CD4-positive, alpha-beta T cell (primary cell): ENCODE results near the gene CT55. TPM values are rescaled to one million over a fixed set of nuclear protein-coding genes. Genes with fewer than 3 reads are reported as not detected.
"Not testable (repeated sequence)": the region's sequence is repeated elsewhere in the genome, so short reads cannot be mapped to it uniquely, and the experiment has no call there.

Source experiments
- ATAC-seq: fragments of 200-7000 bp; cut with Tn5 transposase; one replicate; pipeline ENCODE4 v1.10.0; 2022; ENCODE audit warnings: mild to moderate bottlenecking; ENCODE audit not compliant: poor library complexity
- CTCF ChIA-PET: fragments of 350-600 bp; sonication (Branson Sonifier 250); formaldehyde crosslinking; loops from one replicate; lab custom pipeline; 2021; ENCODE audit warnings: antibody characterized with exemption, inconsistent platforms; lab: Charles Lee
- POLR2A ChIA-PET: fragments of 350-600 bp; sonication (Branson Sonifier 250); formaldehyde crosslinking; loops from one replicate; lab custom pipeline; 2021; ENCODE audit warnings: antibody characterized with exemption, inconsistent platforms; lab: Charles Lee
- DNase-seq, 14 experiments: peaks; one replicate each; pipeline ENCODE4 v3.0.0-alpha.2; 2013 to 2020; ENCODE audit warnings: mixed read lengths in 2 of 14
- H3K27ac ChIP-seq, 2 donors: one replicate each; pipeline versions ENCODE4 v1.5.1 to v1.7.0; 2013; ENCODE audit warnings: low read length in 2 of 2, low read depth in 1 of 2, mild to moderate bottlenecking in 1 of 2
- H3K27me3 ChIP-seq, 2 experiments: 1 replicate in 1 of 2; 2 replicates in 1 of 2; pipeline versions ENCODE4 v1.6.1 to v1.7.0; 2013; ENCODE audit warnings: low read length in 2 of 2, control low read depth in 1 of 2, mild to moderate bottlenecking in 1 of 2, moderate library complexity in 1 of 2; ENCODE audit not compliant: insufficient read depth in 2 of 2, control insufficient read depth in 1 of 2
- H3K36me3 ChIP-seq: one replicate; pipeline ENCODE4 v1.6.1; 2013; ENCODE audit warnings: low read length, control low read depth; ENCODE audit not compliant: insufficient read depth
- H3K4me1 ChIP-seq: one replicate; pipeline ENCODE4 v1.6.1; 2013; ENCODE audit warnings: low read length, control low read depth; ENCODE audit not compliant: insufficient read depth
- H3K4me3 ChIP-seq: one replicate; pipeline ENCODE4 v1.5.1; 2013; ENCODE audit warnings: mild to moderate bottlenecking, low read length, moderate library complexity
- H3K9me3 ChIP-seq, 2 experiments: 1 replicate in 1 of 2; 2 replicates in 1 of 2; pipeline versions ENCODE4 v1.6.1 to v1.7.0; 2013; ENCODE audit warnings: low read length in 2 of 2, mild to moderate bottlenecking in 2 of 2, control low read depth in 1 of 2, moderate library complexity in 1 of 2; ENCODE audit not compliant: control insufficient read depth in 1 of 2, insufficient read depth in 1 of 2
- H3K27ac Mint-ChIP-seq: one replicate; pipeline ENCODE4 v1.8.0; 2020; ENCODE audit warnings: mixed read lengths
- H3K27me3 Mint-ChIP-seq: one replicate; pipeline ENCODE4 v1.8.0; 2021; ENCODE audit warnings: mixed read lengths
- H3K36me3 Mint-ChIP-seq: one replicate; pipeline ENCODE4 v1.8.0; 2021; ENCODE audit warnings: low read depth, mixed read lengths
- H3K4me1 Mint-ChIP-seq: one replicate; pipeline ENCODE4 v1.8.0; 2021; ENCODE audit warnings: low read depth, mixed read lengths
- H3K4me3 Mint-ChIP-seq: one replicate; pipeline ENCODE4 v1.8.0; 2020; ENCODE audit warnings: mild to moderate bottlenecking, mixed read lengths
- H3K9me3 Mint-ChIP-seq: one replicate; pipeline ENCODE4 v1.8.0; 2020; ENCODE audit warnings: mixed read lengths
- CTCF ChIP-seq: fragments of 200-600 bp; IDR thresholded peaks from one replicate; pipeline ENCODE4 v1.8.0; 2022; ENCODE audit warnings: antibody characterized with exemption, mild to moderate bottlenecking
- intact Hi-C, 2 experiments: fragments of 100-400 bp; cut with DNase I in 1 of 2; cut with micrococcal nuclease in 1 of 2; formaldehyde crosslinking; loops; one replicate each; pipeline versions ENCODE4 v1.15.1 to v1.9.0; 2023 to 2025; cut with DNase I, micrococcal nuclease
- polyA plus RNA-seq, 2 donors: library from polyadenylated mRNA; unstranded; fragments of 120-200 nt; gene quantifications; one replicate each; pipeline ENCODE4 v1.2.1, GENCODE V29; 2013
- total RNA-seq, 174 experiments: library from RNA in 2 of 174; stranded (reverse) in 2 of 174; gene quantifications; one replicate each; pipeline ENCODE4 v1.2.3 and lab custom pipeline; 2021 to 2026

Gene CT55
- not detected for total RNA-seq
- polyA plus RNA-seq (2013, experiment 1 of 2) = not detected
- not detected for polyA plus RNA-seq (2013, experiment 2 of 2)
- total RNA-seq (lab: John Stamatoyannopoulos, UW) = 0 to 0.12 (median 0) reads per million in 172 experiments

GRCh38 chrX:135170877-135171519 is at the start of gene CT55:
Gene CT55, minus strand, starts transcription at chrX:135171398. Its CDS starts 227 bp downstream, at chrX:135171171.
- Mint-ChIP-seq H3K27ac (no peak within 1 kb of the TSS), H3K4me1 (no peaks in the 10 kb centered on the region), H3K27me3 (peaks cover 11% of the 10 kb centered on the region), H3K4me3 (no peak within 1 kb of the TSS), H3K9me3 (no peaks in the 10 kb centered on the region), H3K36me3 (no peaks in the 10 kb centered on the region)
- Histone ChIP-seq H3K4me1 (no peaks in the 10 kb centered on the region), H3K9me3 (no peaks in the 10 kb centered on the region), H3K27me3 (no peaks in the 10 kb centered on the region), H3K4me3 (no peak within 1 kb of the TSS), H3K36me3 (no peaks in the 10 kb centered on the region), H3K27ac (no peak within 1 kb of the TSS)
- DNase-seq = no peak
- intact Hi-C loops = no loop called here
- ChIA-PET POLR2A (no interaction called here), CTCF (interaction anchor here (0.8 kb wide), 1 partner anchor 15 kb away, joined by 3 read pairs; no protein-coding TSS in a partner anchor)
- TF ChIP-seq CTCF = no peak
- ATAC-seq = no peak

DNA sequence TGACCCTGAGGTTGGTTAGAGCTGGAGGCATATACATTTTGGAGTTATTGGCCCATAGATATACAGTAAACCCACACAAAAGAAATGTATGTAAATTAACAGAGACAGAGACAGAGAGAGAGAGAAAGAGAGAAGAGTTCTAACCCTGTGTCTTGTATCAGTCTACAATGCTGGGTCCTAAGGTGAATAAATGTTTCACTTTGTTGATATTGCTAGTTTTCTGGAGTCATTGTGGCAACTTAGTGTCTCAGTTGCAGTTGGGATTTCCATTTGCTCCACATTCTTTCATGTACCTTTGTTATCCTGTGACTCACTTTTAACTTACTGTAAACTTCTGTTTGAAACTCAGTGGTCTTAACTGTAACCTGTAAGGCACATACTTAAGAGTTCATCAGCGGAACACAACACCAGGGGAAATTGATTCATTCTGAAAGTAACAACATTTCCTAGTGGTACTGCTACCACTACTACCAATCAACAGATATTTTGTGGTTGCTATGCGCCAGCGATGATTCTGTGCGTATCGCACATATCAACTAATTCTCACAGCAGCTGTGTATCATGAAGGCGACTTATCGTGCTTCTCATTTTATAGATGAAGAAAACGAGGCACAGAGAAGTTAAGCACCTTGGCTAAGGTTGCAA is 42.1 kb upstream of the CT55 start:
- H3K27ac Mint-ChIP-seq = no peak overlapping the region
- ATAC-seq = no peak
- ChIA-PET CTCF (no interaction called here), POLR2A (no interaction called here)
- H3K36me3 Mint-ChIP-seq = no peaks in the 10 kb centered on the region
- Histone ChIP-seq H3K27ac (no peak overlapping the region), H3K4me1 (no peaks in the 10 kb centered on the region), H3K9me3 (no peaks in the 10 kb centered on the region), H3K4me3 (no peak overlapping the region), H3K36me3 (no peaks in the 10 kb centered on the region), H3K27me3 (no peaks in the 10 kb centered on the region)
- intact Hi-C loops = no loop called here
- H3K9me3 Mint-ChIP-seq = no peaks in the 10 kb centered on the region
- no peak for TF ChIP-seq CTCF
- H3K4me3 Mint-ChIP-seq = no peak overlapping the region
- H3K27me3 Mint-ChIP-seq = no peaks in the 10 kb centered on the region
- no peaks in the 10 kb centered on the region for H3K4me1 Mint-ChIP-seq
- DNase-seq = peak in 3 of 14 experiments; percentile 6 to 28 (median 7)

DNA sequence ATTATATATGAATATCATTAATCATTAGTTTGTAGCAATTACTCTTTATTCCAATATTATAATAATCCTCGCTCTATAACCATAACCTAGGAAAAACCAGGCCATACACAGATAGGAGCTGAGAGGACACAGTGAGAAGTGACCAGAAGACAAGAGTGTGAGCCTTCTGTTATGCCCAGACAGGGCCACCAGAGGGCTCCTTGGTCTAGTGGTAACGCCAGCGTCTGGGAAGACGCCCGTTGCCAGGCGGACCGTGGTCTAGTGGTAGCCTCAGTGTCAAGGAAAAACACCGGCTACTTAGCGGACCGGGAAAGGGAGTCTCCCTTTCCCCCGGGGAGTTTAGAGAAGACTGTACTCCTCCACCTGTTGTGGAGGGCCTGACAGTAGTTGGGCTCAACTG is 35.2 kb upstream of the CT55 start:
- ATAC-seq, H3K9me3 ChIP-seq, H3K9me3 Mint-ChIP-seq, POLR2A ChIA-PET, H3K36me3 Mint-ChIP-seq, H3K27ac Mint-ChIP-seq, H3K36me3 ChIP-seq, H3K4me3 ChIP-seq, CTCF ChIA-PET, H3K4me1 ChIP-seq, H3K4me3 Mint-ChIP-seq, intact Hi-C loops, H3K4me1 Mint-ChIP-seq, H3K27ac ChIP-seq: not testable (repeated sequence)
- H3K27me3 ChIP-seq = peaks cover 0 to 10% of the 10 kb centered on the region in 2 experiments
- DNase-seq = peak in 5 of 14 experiments; percentile 0 to 35 (median 7)
- peaks cover 12% of the 10 kb centered on the region for H3K27me3 Mint-ChIP-seq
- TF ChIP-seq CTCF = peak; percentile 50
